OCI-LY3 (cell line): Measurements from ENCODE around the gene DNAJC13.

ENCODE experiments used
- H2AFZ ChIP-seq: fragments of 200-600, 300-600 bp; shearing (Covaris generic); 2 replicates; pipeline ENCODE4 v1.6.0; 2014; ENCODE audit warnings: antibody characterized with exemption, low read depth, low read length
- H3K27ac ChIP-seq: fragments of 200-600, 300-600 bp; sonication (generic); 2 replicates; pipeline ENCODE4 v1.5.1; 2014; ENCODE audit warnings: mild to moderate bottlenecking, low read length, moderate library complexity, mixed read lengths
- H3K27me3 ChIP-seq: fragments of 200-600, 300-600 bp; sonication (generic); 2 replicates; pipeline ENCODE4 v1.6.1; 2014; ENCODE audit warnings: low read depth, low read length, mixed read lengths
- H3K36me3 ChIP-seq: fragments of 200-600, 300-600 bp; sonication (generic); replicated peaks from 2 replicates; pipeline ENCODE3; 2014; ENCODE audit warnings: low read depth, low read length, mixed read lengths
- H3K4me1 ChIP-seq: fragments of 300-600, 200-600 bp; sonication (generic); 2 replicates; pipeline ENCODE4 v1.6.1; 2014; ENCODE audit warnings: low read length, mixed read lengths
- H3K4me2 ChIP-seq: fragments of 200-600, 300-600 bp; sonication (generic); 2 replicates; pipeline ENCODE4 v1.6.1; 2014; ENCODE audit warnings: low read length, mixed read lengths
- H3K4me3 ChIP-seq: fragments of 300-600, 200-600 bp; sonication (generic); 2 replicates; pipeline ENCODE4 v1.5.1; 2014; ENCODE audit warnings: antibody characterized with exemption, mild to moderate bottlenecking, low read length, moderate library complexity
- H3K79me2 ChIP-seq: fragments of 300-600, 200-600 bp; shearing (Covaris generic); 2 replicates; pipeline ENCODE4 v1.6.1; 2014; ENCODE audit warnings: mild to moderate bottlenecking, low read length, mixed read lengths
- H3K9ac ChIP-seq: fragments of 300-600, 200-600 bp; shearing (Covaris generic); 2 replicates; pipeline ENCODE4 v1.6.0; 2014; ENCODE audit warnings: mild to moderate bottlenecking, low read length, moderate library complexity
- H3K9me3 ChIP-seq: fragments of 200-600, 300-600 bp; shearing (Covaris generic); 2 replicates; pipeline ENCODE4 v1.6.1; 2014; ENCODE audit warnings: low read length, mixed read lengths; ENCODE audit not compliant: insufficient read depth
- H4K20me1 ChIP-seq: fragments of 200-600, 300-600 bp; sonication (generic); 2 replicates; pipeline ENCODE4 v1.6.1; 2016; ENCODE audit warnings: low read length, mixed read lengths; ENCODE audit not compliant: insufficient read depth
- CTCF ChIP-seq: fragments of 200-600, 300-600 bp; sonication (generic); IDR thresholded peaks from 2 replicates; pipeline ENCODE4 v1.5.1; 2014; ENCODE audit warnings: antibody characterized with exemption, low read length, low read depth
- EZH2phosphoT487 ChIP-seq: fragments of 200-600 bp; shearing (Covaris generic); IDR thresholded peaks from 2 replicates; pipeline ENCODE4 v1.6.1; 2018; ENCODE audit warnings: antibody characterized with exemption, mixed run types, low read depth

The DNAJC13 gene

GRCh38 chr3:132488151-132488550 lies 70.8 kb downstream of the DNAJC13 start:
- Histone ChIP-seq H3K36me3 (peaks cover 19% of the 10 kb centered on the region), H3K9me3 (no peaks in the 10 kb centered on the region), H3K79me2 (no peaks in the 10 kb centered on the region), H3K4me1 (no peaks in the 10 kb centered on the region), H3K9ac (no peak overlapping the region), H4K20me1 (no peaks in the 10 kb centered on the region), H3K27ac (no peak overlapping the region), H3K4me3 (no peak overlapping the region), H2AFZ (no peak overlapping the region), H3K27me3 (no peaks in the 10 kb centered on the region), H3K4me2 (no peak overlapping the region)
- TF ChIP-seq EZH2phosphoT487 (no peak), CTCF (no peak)

- Histone ChIP-seq H3K79me2 (no peaks in the 10 kb centered on the region), H2AFZ (no peak overlapping the region), H3K4me2 (no peak overlapping the region), H3K9ac (no peak overlapping the region), H3K4me3 (no peak overlapping the region), H3K27ac (no peak overlapping the region), H3K9me3 (no peaks in the 10 kb centered on the region), H3K36me3 (peaks cover 53% of the 10 kb centered on the region), H3K4me1 (no peaks in the 10 kb centered on the region), H4K20me1 (no peaks in the 10 kb centered on the region), H3K27me3 (no peaks in the 10 kb centered on the region)
- TF ChIP-seq CTCF, result no peak
- TF ChIP-seq EZH2phosphoT487, result no peak
These were observed 81.8 kb downstream of the DNAJC13 start for GRCh38 chr3:132499071-132499470.

GRCh38 chr3:132503559-132503958 lies 86.3 kb downstream of the DNAJC13 start:
- Histone ChIP-seq H3K4me2 (no peak overlapping the region), H3K36me3 (peaks cover 46% of the 10 kb centered on the region)

GRCh38 chr3:132504375-132504933 lies 87.2 kb downstream of the DNAJC13 start:
- Histone ChIP-seq H3K9me3 (no peaks in the 10 kb centered on the region), H3K4me3 (no peak overlapping the region), H3K4me1 (no peaks in the 10 kb centered on the region), H4K20me1 (no peaks in the 10 kb centered on the region), H3K4me2 (no peak overlapping the region), H3K27ac (no peak overlapping the region), H3K27me3 (no peaks in the 10 kb centered on the region), H3K79me2 (no peaks in the 10 kb centered on the region), H3K36me3 (peaks cover 40% of the 10 kb centered on the region), H3K9ac (no peak overlapping the region), H2AFZ (no peak overlapping the region)
- no peak for TF ChIP-seq EZH2phosphoT487

More at GRCh38 chr3:132503559-132503958, 86.3 kb downstream of the DNAJC13 start:
- Histone ChIP-seq H3K27me3 (no peaks in the 10 kb centered on the region), H4K20me1 (no peaks in the 10 kb centered on the region), H2AFZ (no peak overlapping the region), H3K9me3 (no peaks in the 10 kb centered on the region), H3K4me1 (no peaks in the 10 kb centered on the region), H3K9ac (no peak overlapping the region), H3K4me3 (no peak overlapping the region), H3K79me2 (no peaks in the 10 kb centered on the region), H3K27ac (no peak overlapping the region)
- no peak for TF ChIP-seq CTCF
- no peak for TF ChIP-seq EZH2phosphoT487
